HG02610 (cell line): ENCODE data around the gene NME4.
"Not testable (repeated sequence)": the region's sequence is repeated elsewhere in the genome, so short reads cannot be mapped to it uniquely, and the experiment has no call there.

Source experiments
- ATAC-seq: cut with Tn5 transposase; IDR thresholded peaks from one replicate; pipeline ENCODE4 v1.9.1; 2021; ENCODE audit warnings: mild to moderate bottlenecking, moderate library complexity; ENCODE audit not compliant: unreplicated experiment

The NME4 gene

GRCh38 chr16:375927-376816, 20.8 kb upstream of the NME4 start:
- no peak for ATAC-seq

DNA sequence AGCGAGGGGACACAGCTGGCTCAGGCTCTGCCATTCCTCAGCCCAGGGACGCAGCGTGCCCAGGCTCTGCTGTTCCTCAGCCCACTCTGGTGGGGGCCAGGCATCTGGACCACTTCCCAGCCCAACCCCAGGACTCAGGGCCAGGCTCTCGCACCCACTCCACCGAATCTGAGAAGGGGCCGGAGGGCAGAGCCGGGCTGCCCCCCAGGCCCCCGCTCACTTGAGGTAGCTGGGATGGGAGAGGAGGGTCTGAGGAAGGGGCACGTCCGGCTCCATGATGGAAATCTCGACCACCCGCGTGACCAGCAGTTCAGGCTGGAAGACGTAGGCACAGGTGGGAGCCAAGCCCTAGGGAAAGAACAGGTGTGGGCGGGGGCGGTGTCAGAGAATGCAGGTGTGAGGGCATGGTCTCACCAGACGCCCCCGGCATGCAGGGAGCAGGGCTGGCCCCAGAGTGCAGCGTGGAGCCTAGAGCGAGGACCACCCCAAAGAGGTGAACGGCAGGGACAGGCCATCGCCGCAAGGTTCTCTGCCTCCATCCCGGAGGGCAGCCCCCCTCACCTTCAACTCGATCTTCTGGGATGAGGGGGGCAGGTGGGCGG, 20.1 kb upstream of the NME4 start:
- no peak for ATAC-seq

GRCh38 chr16:377419-377951, 19.5 kb upstream of the NME4 start:
- no peak for ATAC-seq

GRCh38 chr16:378113-378820, 18.7 kb upstream of the NME4 start:
- not testable (repeated sequence) for ATAC-seq

- ATAC-seq, result no peak
Measured at GRCh38 chr16:378821-379182, 18.2 kb upstream of the NME4 start.

DNA sequence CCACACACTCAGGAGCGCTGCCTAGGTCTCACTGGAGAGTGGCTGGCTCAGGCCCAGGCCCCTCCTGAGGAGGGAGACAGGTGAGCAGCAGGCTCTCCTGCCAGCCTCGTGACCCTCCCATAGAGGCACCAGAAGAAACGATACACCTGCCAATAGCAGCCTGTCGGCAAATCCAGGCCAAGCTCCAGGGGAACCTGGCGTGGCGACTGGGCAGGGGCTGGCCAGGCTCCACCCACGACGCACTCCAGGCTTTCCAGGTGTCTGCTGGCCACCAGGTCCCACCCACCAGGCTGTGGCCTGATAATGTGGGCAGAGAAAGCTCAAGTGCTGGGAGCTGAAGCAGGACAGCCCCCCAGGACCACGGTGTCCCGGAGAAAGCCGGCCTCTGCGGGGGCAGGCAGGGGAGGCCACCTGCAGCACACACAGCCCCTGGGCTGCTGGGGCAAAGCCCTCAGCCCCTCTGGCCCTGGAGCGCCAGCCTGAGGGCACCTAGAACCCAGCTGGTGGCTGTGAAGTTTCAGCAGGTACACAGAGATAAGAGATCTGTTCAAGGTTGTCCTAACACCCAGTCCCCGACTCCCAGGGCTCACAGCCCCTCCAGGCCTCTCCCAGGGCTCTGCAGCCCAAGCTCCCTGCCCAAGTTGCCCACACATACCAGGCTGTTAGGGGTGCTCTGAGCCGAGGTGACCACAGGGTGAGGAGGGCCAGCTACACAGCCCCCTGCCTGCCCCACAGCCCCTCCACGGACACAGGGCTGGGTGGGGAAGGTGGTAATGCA, 17.6 kb upstream of the NME4 start:
- no peak for ATAC-seq

- ATAC-seq, result no peak
Measured at GRCh38 chr16:379961-380761, 16.8 kb upstream of the NME4 start.

DNA sequence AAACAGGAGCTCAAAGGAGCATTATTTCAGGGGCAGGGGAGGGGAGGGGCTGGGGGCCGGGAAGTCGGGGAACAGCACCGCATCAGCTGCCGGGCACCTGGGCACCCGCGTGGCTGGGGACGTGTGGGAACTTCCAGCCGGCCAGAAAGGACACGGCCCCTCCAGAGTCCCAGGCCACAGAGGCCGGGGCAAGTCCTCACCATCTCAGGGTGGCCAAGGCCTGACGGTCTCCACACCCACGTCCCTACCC, 16.3 kb upstream of the NME4 start:
- no peak for ATAC-seq

DNA sequence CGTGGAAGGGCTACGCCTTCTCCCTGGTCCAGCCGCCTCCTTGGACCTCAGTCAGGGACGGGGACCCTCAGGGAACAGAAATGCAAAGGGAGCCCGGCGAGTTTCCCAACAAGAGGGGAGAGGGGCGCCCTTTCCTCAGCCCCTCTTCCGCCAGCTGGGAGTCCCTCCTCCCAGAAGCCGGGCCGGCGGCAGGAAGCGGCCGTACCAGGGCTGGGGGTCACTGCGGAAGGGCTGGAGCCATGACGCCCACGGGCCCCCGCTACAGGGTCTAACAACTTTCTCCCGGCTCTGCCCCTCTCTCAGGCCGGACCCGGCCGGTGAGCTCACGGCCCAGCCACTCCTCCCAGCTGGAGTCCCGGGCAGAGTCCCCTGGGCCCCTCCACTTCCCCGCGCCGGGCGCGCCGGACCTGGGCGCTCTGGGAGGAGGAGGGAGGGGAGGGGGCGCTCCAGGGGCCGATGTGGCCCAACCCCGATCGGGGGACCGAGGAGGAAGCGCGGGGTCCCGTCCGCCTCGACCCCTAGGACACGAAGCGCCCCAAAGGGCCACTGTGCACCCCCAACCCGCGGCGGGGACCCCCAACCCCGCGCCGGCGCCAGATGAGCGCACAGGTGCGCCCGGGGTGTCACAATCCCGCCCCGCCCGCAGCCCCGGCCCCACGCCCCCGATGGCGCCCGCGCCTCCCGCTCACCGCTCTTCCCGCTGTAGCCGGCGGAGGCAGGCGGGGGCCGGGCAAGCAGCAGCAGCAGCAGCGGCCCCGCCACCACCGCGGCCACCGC, 15.8 kb upstream of the NME4 start:
- no peak for ATAC-seq

DNA sequence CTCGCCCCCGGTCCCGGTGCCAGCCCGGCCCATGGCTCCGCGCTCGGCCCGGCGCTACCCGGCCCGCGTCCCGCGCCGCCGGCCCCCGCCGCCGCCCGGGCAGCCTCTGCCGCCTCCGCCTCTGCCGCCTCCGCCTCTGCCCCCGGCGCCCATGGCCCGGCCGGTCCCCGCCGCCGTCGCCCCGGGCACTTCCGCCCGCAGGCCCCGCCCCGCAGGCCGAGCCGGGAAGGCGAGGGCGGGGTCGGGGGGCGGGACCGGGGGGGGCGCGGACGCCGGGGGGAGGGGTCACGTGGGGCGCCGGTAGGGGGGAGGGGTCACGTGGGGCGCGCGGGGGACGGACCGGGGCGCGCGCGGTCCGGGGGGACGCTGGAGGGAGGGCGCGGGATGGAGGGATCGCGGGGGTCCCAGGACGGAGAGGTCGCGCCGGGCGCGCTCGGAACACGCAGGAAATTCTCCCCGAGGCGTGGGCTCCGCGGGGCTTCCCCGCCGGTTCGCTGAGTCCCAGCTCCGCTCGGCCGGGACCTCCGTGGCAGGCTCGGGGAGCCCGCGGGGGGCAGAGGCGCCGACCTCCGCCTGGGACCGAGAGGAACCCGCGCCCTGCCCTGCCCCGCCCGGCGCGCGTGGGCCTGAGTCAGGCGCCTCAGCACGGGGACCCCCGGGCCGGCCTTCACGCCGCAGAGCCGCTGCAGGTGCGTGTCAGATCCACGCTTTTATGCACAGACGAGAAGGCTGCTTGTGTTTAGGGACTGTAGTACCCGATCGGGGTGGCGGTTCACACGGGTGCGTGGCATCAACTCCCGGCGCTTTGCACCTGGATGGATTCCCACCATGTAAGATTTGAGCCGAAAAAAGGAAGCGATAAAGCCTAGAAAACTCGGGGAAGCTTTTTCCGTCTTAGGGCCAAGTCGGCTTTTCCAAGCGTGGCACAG, 14.9 kb upstream of the NME4 start, which contains the start of gene PGAP6:
PGAP6 (minus strand) TSS at position 190 of the 929 bp plus-strand sequence; CDS start at position 33, 157 bp downstream.
- no peak for ATAC-seq

DNA sequence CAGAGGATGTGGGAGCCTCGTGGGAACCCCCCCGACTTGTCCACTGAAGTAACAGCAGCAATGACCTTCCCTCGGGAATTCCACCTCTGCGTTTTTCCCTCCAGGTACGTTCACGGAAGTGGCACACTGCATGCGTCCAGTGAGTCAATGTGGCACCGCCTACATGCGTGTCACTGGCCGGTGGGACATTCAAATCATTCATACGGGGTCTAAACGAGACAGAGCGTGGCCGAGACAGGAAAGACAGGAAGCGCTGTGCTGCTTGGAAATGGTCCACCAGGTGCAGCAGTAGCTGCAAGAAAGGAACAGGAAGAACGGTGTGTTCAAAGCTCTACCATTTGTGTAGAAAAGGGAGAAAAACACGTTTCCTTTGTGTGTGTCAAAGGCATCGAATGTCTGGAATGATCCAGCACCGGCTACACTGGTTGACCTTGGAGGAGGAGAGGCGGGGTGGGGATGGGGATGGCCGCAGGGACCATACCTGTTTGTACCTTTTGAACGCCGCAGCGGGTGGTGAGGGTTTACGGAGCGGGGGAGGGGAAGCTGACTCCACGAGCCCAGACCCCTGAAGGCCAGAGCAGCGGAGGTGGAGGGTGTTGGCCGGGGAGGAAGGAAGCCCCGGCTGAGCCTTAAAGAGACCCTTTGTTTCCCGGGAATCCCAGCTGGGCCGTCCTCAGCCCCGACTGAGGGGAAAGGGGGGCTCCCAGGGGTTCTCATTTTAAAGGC, 13.5 kb upstream of the NME4 start:
- ATAC-seq, result peak; percentile 46

GRCh38 chr16:386641-387156, 10.3 kb upstream of the NME4 start:
- no peak for ATAC-seq

DNA sequence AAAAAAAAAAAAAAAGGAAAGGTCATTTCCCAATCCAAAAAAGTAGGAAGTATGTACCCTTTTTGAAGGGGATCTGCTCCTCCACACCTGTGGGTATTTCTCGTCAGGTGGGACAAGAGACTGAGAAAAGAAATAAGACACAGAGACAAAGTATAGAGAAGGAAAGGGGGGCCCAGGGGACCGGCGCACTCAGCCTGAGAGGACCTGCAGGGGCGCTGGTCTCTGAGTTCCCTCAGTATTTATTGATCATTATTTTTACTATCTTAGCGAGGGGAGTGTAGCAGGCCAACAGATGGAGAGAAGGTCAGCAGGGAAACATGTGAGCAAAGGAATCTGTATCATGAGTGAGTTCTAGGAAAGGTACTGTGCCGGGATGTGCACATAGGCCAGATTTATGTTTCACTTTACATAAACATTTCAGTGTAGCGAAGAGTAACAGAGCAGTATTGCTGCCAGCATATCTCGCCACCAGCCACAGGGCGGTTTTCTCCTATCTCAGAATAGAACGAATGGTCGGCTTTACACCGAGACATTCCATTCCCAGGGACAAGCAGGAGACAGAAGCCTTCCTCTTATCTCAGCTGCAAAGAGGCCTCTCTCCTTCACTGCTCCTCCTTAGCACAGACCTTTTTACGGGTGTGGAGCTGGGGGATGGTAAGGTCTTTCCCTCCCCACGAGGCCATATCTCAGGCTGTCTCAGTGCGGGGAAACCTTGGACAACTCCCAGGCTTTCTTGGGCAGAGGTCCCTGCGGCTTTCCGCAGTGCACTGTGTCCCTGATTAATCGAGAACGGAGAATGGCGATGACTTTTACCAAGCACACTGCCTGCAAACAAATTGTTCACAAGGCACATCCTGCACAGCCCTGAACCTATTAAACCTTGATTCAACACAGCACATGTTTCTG, 9.0 kb upstream of the NME4 start:
- ATAC-seq, result not testable (repeated sequence)

- ATAC-seq, result no peak
Measured at GRCh38 chr16:389352-389751, 7.6 kb upstream of the NME4 start.

- ATAC-seq, result peak; percentile 45
Measured at GRCh38 chr16:391885-392335, 5.1 kb upstream of the NME4 start.

DNA sequence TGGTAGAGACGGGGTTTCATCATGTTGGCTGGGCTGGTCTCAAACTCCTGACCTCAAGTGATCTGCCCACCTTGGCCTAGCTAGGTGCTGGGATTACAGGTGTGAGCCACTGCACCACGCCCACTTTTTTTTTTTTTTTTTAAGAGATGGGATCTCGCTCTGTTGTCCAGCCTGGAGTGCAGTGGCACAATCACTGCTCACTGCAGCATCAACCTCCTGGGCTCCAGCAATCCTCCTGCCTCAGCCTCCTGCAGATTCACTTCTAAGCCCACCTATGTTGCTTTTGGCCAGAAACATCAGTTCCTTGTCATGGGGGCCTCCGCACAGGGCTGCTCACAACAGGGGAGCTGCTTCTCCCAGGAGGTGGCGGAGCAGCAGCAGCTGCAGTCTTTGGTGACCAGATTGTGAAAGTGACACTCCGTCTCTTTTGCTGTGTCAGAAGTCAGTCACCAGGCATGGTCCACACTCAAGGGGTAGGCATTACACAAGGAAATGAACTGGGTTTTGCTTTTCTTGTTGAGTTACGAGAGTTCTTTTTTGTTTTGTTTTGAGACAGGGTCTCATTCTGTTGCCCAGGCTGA, 4.5 kb upstream of the NME4 start:
- no peak for ATAC-seq
